GM23248 (cell line): Measurements from ENCODE around the gene DCAF4. TPM values are rescaled to one million over a fixed set of nuclear protein-coding genes. Genes with fewer than 3 reads are reported as not detected.

Experiments used
- DNase-seq: peaks from one replicate; pipeline ENCODE4 v3.0.0-alpha.2; 2015
- H2AFZ ChIP-seq: fragments of 200-600 bp; sonication (generic); 2 replicates; pipeline ENCODE4 v1.6.1; 2016; ENCODE audit warnings: antibody characterized with exemption
- H3F3A ChIP-seq: fragments of 200-600 bp; sonication (generic); 2 replicates; pipeline ENCODE4 v1.6.1; 2016; ENCODE audit warnings: mild to moderate bottlenecking, antibody characterized with exemption, mixed run types; ENCODE audit not compliant: insufficient read depth
- H3K27ac ChIP-seq: fragments of 200-600 bp; sonication (generic); 2 replicates; pipeline ENCODE4 v1.5.1; 2016; ENCODE audit warnings: mild to moderate bottlenecking
- H3K27me3 ChIP-seq: fragments of 200-600 bp; sonication (generic); replicated peaks from 2 replicates; pipeline ENCODE4 v1.6.1; 2016; ENCODE audit warnings: mild to moderate bottlenecking; ENCODE audit not compliant: insufficient read depth
- H3K36me3 ChIP-seq: fragments of 200-600 bp; sonication (generic); 2 replicates; pipeline ENCODE4 v1.6.1; 2016; ENCODE audit warnings: low read depth, mild to moderate bottlenecking
- H3K4me1 ChIP-seq: fragments of 200-600 bp; sonication (generic); 2 replicates; pipeline ENCODE4 v1.6.1; 2016; ENCODE audit warnings: mild to moderate bottlenecking; ENCODE audit not compliant: insufficient read depth
- H3K4me2 ChIP-seq: fragments of 200-600 bp; sonication (generic); one replicate; pipeline ENCODE4 v1.6.1; 2016; ENCODE audit warnings: mild to moderate bottlenecking; ENCODE audit not compliant: unreplicated experiment
- H3K4me3 ChIP-seq: fragments of 200-600 bp; sonication (generic); 2 replicates; pipeline ENCODE4 v1.5.1; 2016; ENCODE audit warnings: mild to moderate bottlenecking
- H3K79me2 ChIP-seq: fragments of 200-600 bp; sonication (generic); 2 replicates; pipeline ENCODE4 v1.6.1; 2016; ENCODE audit warnings: mild to moderate bottlenecking; ENCODE audit not compliant: insufficient read depth
- H3K9ac ChIP-seq: fragments of 200-600 bp; sonication (generic); 2 replicates; pipeline ENCODE4 v1.6.1; 2016; ENCODE audit warnings: mild to moderate bottlenecking
- H3K9me2 ChIP-seq: fragments of 200-600 bp; sonication (generic); 2 replicates; pipeline ENCODE4 v1.6.1; 2016; ENCODE audit warnings: mixed run types, mild to moderate bottlenecking, moderate library complexity; ENCODE audit not compliant: insufficient read depth
- H3K9me3 ChIP-seq: fragments of 200-600 bp; sonication (generic); one replicate; pipeline ENCODE4 v1.6.1; 2017; ENCODE audit warnings: low read depth
- H4K20me1 ChIP-seq: fragments of 200-600 bp; sonication (generic); 2 replicates; pipeline ENCODE4 v1.6.0; 2016; ENCODE audit not compliant: insufficient read depth
- EZH2 ChIP-seq: fragments of 200-600 bp; sonication (generic); IDR thresholded peaks from 2 replicates; pipeline ENCODE4 v1.6.1; 2018; ENCODE audit warnings: antibody characterized with exemption, mild to moderate bottlenecking; ENCODE audit not compliant: insufficient read depth, poor library complexity, severe bottlenecking
- EZH2phosphoT487 ChIP-seq: fragments of 200-600 bp; sonication (generic); IDR thresholded peaks from 2 replicates; pipeline ENCODE4 v1.6.1; 2018; ENCODE audit warnings: antibody characterized with exemption, moderate library complexity, mild to moderate bottlenecking, low read depth; ENCODE audit not compliant: insufficient read depth
- WGBS, 2 experiments: methylation state at CpG; one replicate each; pipeline ENCODE4 v1.1.6; 2015 to 2017; ENCODE audit warnings: low lambda C conversion rate in 2 of 2, low coverage in 1 of 2; ENCODE audit errors: missing lambda C conversion rate in 2 of 2; 5-methylcytosine and 5-hydroxymethylcytosine counted together
- in situ Hi-C: fragments of 300-500 bp; cut with MboI; formaldehyde crosslinking; loops from 2 replicates; pipeline ENCODE4 v1.15.0; 2020
- polyA plus RNA-seq: library from polyadenylated mRNA; unstranded; fragments of >200 nt; fragmentation: Nextera tagmentation; extraction: Ambion mirVana; gene quantifications from 2 replicates; pipeline ENCODE4 v1.2.1, GENCODE V29; 2016
- total RNA-seq: library from RNA; depleted of rRNA; stranded (reverse); fragments of >200 nt; shearing (Covaris generic); gene quantifications from 2 replicates; pipeline ENCODE4 v1.2.3, GENCODE V29; 2014; rRNA removed

DCAF4 gene, protein sequence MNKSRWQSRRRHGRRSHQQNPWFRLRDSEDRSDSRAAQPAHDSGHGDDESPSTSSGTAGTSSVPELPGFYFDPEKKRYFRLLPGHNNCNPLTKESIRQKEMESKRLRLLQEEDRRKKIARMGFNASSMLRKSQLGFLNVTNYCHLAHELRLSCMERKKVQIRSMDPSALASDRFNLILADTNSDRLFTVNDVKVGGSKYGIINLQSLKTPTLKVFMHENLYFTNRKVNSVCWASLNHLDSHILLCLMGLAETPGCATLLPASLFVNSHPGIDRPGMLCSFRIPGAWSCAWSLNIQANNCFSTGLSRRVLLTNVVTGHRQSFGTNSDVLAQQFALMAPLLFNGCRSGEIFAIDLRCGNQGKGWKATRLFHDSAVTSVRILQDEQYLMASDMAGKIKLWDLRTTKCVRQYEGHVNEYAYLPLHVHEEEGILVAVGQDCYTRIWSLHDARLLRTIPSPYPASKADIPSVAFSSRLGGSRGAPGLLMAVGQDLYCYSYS
- total RNA-seq (20.4 and 21.9 TPM in 2 replicates), polyA plus RNA-seq (17.1 and 17.7 TPM in 2 replicates)

DNA sequence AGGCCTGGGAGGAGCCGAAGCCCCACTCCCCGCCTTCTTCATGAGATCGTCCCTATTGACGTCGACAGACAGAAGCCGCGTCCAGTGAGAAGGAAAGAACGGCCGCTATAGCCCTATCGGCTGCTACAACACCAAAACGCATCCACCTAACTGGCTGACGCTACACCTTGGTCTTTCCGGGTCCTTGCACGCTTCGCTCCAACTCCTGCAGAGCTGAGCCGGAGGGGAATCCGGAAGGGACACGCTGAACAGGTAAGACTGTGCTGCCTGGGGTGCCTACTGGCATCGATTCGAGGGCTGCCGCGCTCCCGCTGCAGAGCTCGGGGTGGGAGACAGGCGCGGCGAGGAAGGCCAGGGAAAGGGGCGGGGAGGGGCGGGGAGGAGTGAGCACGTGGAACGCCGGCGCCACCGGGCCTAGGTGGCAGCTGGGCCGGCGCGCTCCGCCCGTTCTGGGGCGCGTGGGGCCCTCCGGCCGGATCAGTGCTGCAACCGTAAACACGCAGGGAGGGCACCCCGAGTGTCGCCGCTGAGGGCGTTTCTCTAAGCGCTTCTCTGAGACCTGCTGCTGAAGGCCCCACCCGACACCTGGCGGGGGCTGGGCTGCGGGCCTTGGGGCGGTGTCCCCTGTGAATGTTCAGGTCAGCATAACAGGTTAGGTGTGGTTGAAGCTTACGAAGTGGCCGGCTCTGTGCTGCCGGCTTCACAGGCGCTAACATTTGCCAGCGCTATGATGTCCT is at the start of gene DCAF4:
Gene DCAF4, plus strand, starts transcription at position 173 of the 737 bp plus-strand sequence. CDS start 11,515 bp downstream, outside the sequence.
- no peaks in the 10 kb centered on the region for H3K9me3 ChIP-seq
- 1% methylated on average over 38 to 43 of the region's 59 CpGs for WGBS, 2 experiments
- DNase-seq: peak; percentile 100
- H3K27ac ChIP-seq: peak within 1 kb of the TSS; percentile 91
- H3K4me2 ChIP-seq: peak within 1 kb of the TSS; percentile 85
- H3F3A ChIP-seq: peaks cover 4% of the 10 kb centered on the region; the same call in 1 of the 2 replicates
- peaks cover 36% of the 10 kb centered on the region for H3K79me2 ChIP-seq
- H4K20me1 ChIP-seq: no peaks in the 10 kb centered on the region
- H3K27me3 ChIP-seq: no peaks in the 10 kb centered on the region
- H3K4me3 ChIP-seq: peak within 1 kb of the TSS; percentile 84
- H3K36me3 ChIP-seq: no peaks in the 10 kb centered on the region
- H2AFZ ChIP-seq: peak within 1 kb of the TSS; percentile 88
- no peaks in the 10 kb centered on the region for H3K9me2 ChIP-seq
- TF ChIP-seq EZH2phosphoT487 (no peak), EZH2 (no peak)
- 0 out of 2 replicates have a peak, but pooled peaks cover 4% of the 10 kb centered on the region for H3K4me1 ChIP-seq
- H3K9ac ChIP-seq: peak within 1 kb of the TSS; percentile 95
- in situ Hi-C loops: no loop called here

DNA sequence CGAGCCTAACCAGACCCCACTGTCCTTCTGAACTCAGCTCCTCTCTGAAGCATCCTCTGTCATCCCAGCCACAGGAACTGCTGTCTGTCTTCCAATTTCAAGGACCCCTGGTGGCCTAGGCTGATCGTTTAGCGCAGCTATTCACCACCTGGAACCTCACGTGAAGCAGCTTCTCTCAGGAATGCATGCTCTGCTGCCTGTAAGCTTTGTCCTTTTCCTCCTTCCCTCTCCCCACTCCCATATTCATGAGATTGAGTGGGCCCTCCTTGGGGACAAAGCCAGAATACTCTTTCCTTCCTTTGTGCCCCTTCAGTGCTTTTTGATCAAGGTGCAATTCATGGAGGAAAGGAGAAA is 49.6 kb upstream of the DCAF4 start:
- Histone ChIP-seq H3K4me1 (no peaks in the 10 kb centered on the region), H3K79me2 (peaks cover 85% of the 10 kb centered on the region), H3K9ac (no peak overlapping the region), H3K27ac (no peak overlapping the region), H3K9me2 (no peaks in the 10 kb centered on the region), H3K9me3 (no peaks in the 10 kb centered on the region), H3F3A (no peaks in the 10 kb centered on the region), H3K4me2 (no peak overlapping the region), H3K36me3 (no peaks in the 10 kb centered on the region), H4K20me1 (no peaks in the 10 kb centered on the region; the same call in 1 of the 2 replicates), H2AFZ (no peak overlapping the region), H3K27me3 (no peaks in the 10 kb centered on the region), H3K4me3 (no peak overlapping the region)
- TF ChIP-seq EZH2: no peak
- no peak for TF ChIP-seq EZH2phosphoT487
- WGBS, 2 experiments: 52 to 54% methylated on average over 4 of the region's 4 CpGs
- in situ Hi-C loops: no loop called here
- no peak for DNase-seq

DNA sequence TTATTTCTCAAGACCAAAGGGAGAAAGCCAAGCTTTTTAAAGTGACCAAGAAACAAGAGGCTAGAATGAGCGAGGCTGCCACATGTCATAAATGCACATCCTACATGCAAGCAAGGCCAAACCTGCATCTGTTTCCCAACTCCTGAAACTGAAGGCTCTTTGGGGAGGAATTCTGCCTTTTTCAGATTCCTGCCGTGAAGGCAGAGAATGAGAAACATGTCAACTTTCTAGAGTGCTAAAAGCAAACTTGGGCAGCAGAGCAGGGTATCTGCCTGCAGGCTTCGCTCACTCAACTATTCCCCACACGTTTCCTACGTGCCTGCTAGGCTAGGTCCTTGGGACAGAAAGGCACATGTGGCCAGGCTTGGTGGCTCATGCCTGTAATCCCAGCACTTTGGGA is 47.5 kb upstream of the DCAF4 start:
- 91 to 96% methylated on average over 5 of the region's 5 CpGs for WGBS, 2 experiments
- Histone ChIP-seq H3K4me1 (no peaks in the 10 kb centered on the region), H3K4me2 (no peak overlapping the region), H3F3A (no peaks in the 10 kb centered on the region), H3K9ac (no peak overlapping the region), H4K20me1 (no peaks in the 10 kb centered on the region; the same call in 1 of the 2 replicates), H2AFZ (no peak overlapping the region), H3K79me2 (peaks cover 98% of the 10 kb centered on the region), H3K9me2 (no peaks in the 10 kb centered on the region), H3K27me3 (no peaks in the 10 kb centered on the region), H3K9me3 (no peaks in the 10 kb centered on the region), H3K27ac (no peak overlapping the region), H3K36me3 (0 out of 2 replicates have a peak, but pooled peaks cover 4% of the 10 kb centered on the region), H3K4me3 (no peak overlapping the region)
- DNase-seq: no peak
- in situ Hi-C loops: no loop called here
- TF ChIP-seq EZH2phosphoT487 (no peak), EZH2 (no peak)

DNA sequence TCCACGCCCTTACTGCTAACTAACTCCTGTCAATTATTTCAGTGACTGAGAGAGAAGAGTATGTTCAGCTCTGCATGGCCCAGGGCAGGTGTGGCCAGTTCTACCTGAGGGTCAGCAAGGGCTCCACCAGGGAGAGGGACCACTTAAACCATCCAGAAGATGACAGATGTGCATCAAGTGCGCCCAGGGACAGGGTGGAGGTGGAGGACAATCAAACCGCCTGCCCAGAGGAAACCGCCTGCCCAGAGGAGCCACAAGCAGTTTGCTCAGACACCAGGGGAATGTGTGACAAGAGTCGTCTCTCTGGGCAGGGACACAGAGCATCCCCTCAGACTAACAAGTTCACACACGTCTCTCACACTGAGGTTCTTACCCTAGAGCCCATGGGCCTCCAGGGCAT is 46.8 kb upstream of the DCAF4 start:
- Histone ChIP-seq H3K9ac (no peak overlapping the region), H3K79me2 (peaks cover 98% of the 10 kb centered on the region), H4K20me1 (no peaks in the 10 kb centered on the region; the same call in 1 of the 2 replicates), H2AFZ (no peak overlapping the region), H3F3A (no peaks in the 10 kb centered on the region), H3K36me3 (0 out of 2 replicates have a peak, but pooled peaks cover 4% of the 10 kb centered on the region), H3K27me3 (no peaks in the 10 kb centered on the region), H3K4me1 (0 out of 2 replicates have a peak, but pooled peaks cover 2% of the 10 kb centered on the region), H3K4me2 (no peak overlapping the region), H3K4me3 (no peak overlapping the region), H3K9me3 (no peaks in the 10 kb centered on the region), H3K9me2 (no peaks in the 10 kb centered on the region), H3K27ac (no peak overlapping the region)
- no peak for TF ChIP-seq EZH2phosphoT487
- TF ChIP-seq EZH2: no peak
- in situ Hi-C loops: no loop called here
- whole genome bisulfite sequencing, 2 experiments: 73 to 78% methylated on average over 6 of the region's 6 CpGs
- DNase-seq: no peak
